Activated effector memory CD4-positive, alpha-beta T cell treated with anti-CD3 and anti-CD28 coated beads, Interleukin-2, amount 50 U/mL, for 16 hours (primary cell): ENCODE results near the gene GAS6.
A peak's percentile ranks its signal among the peaks of the same experiment; 100 is the strongest.

Experiments used
- DNase-seq: peaks from one replicate; pipeline ENCODE4 v3.0.0-alpha.2; 2020

The GAS6 gene

GRCh38 chr13:113864273-113864890 is 506 bp upstream of the GAS6 start:
- peak; percentile 42 for DNase-seq

GRCh38 chr13:113862931-113863523 is 849 bp downstream of the GAS6 start:
- peak; percentile 61 for DNase-seq

DNA sequence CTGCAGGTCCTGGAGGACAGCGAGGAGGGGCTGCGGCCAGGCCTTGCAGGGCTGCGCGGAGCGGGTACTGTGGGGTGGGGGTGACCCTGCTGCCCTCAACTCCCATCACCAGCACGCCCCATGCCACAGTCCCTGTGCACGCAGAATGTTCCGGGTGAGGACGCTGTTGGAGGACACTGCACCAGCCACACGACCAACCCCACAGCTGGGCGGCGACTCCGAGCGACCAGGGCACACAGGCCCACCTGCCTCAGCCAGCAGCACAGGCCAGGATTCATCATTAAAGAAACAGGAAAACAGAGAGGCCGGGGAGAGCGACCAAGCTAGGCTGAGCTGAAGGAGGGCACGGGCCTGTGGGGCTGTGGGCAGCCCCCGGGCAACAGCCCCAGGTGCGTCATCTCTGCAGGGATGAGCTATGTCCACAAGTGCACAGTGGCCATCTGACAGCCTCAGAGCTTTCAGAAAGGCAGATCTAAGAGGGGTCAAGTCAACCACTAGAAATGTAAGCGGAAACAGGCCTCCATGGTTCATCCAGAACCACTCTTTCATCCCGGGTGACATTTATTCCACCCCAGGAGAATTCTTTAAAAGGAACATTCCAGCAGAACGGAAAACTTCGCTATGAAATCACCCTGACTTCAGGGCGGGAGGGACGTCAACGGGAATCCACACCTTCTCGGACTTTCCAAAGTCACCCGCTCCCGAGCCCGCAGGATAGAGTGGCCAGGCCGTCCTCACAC is 1.5 kb downstream of the GAS6 start:
- DNase-seq, result peak; percentile 59

- DNase-seq, result peak; percentile 28
Measured at GRCh38 chr13:113861433-113862030, 2.3 kb downstream of the GAS6 start.

- DNase-seq, result peak; percentile 57
Measured at GRCh38 chr13:113860665-113861432, 3.0 kb downstream of the GAS6 start.

DNA sequence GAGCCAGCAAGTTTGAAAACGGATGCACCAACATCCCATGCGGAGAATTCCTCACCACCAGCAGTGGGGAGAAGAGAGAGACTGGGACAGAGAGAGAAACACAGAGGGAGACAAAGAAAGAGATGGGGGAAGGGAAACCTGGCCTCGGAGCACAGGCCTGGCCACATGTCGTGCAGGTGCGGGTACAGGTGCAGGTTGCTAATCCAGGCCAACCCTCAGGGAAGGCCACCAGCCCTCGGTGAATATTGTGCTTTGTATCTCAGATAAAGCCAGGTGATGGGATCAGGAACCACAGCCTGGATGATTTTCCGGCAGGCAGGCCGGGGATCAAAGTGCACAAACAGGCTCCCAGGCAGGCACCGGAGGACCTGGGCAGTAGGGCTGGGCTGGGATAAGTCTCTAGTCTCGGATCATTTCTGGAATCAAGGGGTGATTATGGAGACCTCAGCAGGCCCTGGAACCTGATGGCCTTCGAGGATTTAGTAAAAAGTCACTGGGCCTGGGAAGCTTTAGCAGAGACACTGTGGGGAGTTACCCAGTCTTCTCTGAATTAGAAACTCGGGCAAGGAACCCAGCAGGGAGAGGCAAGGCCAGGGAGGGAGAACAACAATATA is 3.7 kb downstream of the GAS6 start:
- peak; percentile 42 for DNase-seq

DNA sequence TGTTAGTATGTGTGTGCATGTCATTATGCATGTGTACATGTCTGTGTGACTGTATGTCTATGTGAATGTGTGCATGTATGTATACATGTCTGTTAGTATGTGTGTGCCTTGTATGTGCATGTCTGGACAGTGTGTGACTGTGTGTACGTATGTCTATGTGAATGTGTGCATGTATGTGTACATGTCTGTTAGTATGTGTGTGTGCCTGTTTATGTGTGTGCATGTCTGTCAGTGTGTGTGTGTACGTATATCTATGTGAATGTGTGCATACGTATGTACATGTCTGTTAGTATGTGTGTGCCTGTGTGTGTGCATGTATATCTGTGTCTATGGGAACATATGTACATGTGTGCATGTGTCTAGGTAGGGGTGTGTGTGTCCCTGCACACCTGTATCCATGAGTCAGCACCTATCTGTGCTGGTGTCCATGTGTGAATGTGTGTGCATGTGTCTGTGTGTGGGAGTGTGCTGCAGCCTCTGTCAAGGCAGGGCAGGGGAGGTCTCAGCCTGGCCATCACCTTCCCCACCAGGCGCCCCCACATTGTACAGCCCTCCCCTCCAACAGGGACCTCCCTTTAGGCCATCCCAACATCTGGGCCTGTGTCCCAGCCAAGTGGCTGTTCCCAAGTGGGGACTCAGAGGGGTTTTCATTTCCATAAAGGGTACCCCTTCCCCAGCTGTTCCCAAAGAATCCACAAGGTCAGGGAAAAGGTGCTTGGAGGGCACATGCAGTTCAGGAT is 4.4 kb downstream of the GAS6 start:
- peak; percentile 46 for DNase-seq

DNA sequence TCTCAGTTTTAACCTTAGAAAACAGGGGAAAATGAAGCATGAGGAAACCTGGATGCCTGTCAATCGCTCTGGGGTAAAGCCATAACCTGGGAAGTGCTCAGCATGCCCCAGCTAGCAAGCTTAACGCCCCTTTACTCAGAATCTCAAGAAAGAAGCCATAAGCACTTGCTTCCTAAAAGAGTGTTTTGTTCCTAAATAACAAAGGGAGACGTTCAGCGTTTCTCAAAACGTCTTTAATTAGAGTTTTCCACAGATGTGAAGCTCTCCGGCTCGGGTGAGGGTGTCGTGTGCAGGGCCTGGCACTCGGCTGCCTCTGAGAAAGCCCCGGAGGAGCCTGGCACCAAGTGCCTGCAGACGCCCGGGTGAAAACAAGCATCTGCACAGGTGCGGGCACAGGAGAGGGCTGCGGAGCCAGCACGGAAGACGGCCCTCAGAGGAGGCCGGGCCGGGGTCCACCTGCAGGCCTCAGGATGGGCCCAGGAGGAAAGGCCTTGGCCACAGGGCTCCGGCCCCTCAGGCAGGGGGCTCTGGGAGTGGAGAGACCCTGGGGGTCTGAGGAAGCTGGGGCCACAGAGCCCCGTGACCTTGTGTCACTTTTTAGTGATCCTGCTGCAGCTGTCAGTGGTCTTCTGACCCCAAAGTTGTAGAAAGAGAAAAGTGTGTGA is 6.2 kb downstream of the GAS6 start:
- DNase-seq, result no peak

DNA sequence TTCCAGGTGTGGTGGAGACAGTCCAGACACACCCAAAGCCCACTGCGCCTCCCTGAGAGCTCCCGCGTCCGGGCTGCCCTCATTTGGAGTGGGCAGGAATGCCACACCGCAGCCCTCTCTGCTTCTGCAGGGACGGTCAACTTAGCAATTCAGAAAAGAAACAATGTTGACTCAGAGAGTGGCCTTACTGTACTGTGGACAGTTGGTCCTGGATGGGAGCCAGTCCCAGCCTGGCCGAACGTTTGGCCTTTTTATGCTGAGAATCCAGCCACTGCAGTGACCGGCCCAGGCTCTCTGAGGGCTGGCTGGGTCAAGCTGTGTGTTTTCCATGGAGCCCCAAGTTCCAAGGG is 7.2 kb downstream of the GAS6 start:
- no peak for DNase-seq

DNA sequence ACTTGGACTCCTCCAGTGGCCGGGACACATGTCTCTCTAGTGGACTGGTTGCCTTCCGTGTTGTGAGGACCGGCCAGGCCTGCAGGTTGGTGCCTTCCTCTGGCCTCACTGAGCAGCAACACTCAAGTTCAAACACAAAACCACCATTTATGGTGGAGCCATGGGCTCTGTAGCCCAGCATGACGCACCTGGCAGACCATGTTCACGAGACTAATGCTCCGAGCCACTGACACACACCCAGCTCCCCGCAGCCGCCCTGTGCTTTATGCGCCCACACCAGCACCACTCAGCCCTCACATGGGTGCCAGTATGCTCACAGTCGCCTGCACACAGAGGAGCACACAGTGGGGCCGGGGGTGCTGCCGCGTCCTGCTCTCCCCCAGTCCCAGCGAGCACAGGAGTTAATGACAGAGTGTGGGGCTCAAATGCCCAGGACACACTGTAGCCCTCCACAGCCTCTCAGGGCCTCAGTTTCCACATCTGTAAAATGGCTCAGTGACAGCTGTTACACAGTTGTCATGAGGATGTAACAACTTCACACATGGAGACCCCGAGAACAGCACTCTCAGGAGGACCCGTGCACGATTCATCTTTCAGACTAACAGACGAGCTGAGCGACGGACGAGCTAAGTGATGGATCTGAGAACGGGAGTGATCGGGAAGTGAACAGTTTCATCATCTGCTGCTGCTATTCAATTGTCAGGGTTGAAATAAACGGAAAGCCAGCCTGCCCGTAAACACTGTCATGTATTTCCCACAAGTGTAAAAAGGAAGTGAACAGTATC is 7.8 kb downstream of the GAS6 start:
- DNase-seq, result peak; percentile 43

GRCh38 chr13:113855012-113855921 is 8.6 kb downstream of the GAS6 start:
- DNase-seq, result peak; percentile 54

- peak; percentile 60 for DNase-seq
Measured at GRCh38 chr13:113854238-113855011, 9.5 kb downstream of the GAS6 start.

GRCh38 chr13:113853518-113854237 is 10.2 kb downstream of the GAS6 start:
- peak; percentile 34 for DNase-seq

- peak; percentile 56 for DNase-seq
Measured at GRCh38 chr13:113852536-113853517, 11.0 kb downstream of the GAS6 start.

- peak; percentile 52 for DNase-seq
Measured at GRCh38 chr13:113851826-113852535, 11.9 kb downstream of the GAS6 start.

GRCh38 chr13:113851480-113851803 is 12.4 kb downstream of the GAS6 start:
- DNase-seq, result peak; percentile 13
